Activated T-cell treated with anti-CD3 and anti-CD28 coated beads for 1 hour (primary cell): ENCODE data around the gene WDCP.

ENCODE experiments used
- DNase-seq: peaks from one replicate; pipeline ENCODE4 v3.0.0-alpha.2; 2020; ENCODE audit warnings: low read depth

Gene WDCP

DNA sequence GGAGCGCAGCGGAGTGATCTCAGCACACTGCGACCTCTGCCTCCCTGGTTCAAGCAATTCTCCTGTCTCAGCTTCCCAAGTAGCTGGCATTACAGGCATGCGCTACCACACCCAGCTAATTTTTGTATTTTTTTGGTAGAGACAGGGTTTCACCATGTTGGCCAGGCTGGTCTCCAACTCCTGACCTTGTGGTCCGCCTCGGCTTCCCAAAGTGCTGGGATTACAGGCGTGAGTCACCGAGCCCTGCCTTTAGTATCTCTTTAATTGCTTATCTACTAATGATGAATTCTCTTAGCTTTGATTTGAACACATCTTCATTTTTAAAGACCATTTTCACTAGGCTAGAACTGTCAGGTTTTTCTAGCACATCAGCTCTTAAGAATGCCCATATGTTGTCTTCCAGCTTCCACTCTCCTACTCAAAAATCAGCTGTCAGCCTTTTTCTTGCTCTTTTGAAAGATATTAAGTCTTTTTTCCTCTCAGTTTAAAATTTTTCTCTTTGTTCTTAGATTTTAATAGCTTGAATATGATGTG, 53.4 kb downstream of the WDCP start:
- DNase-seq, result no peak

DNA sequence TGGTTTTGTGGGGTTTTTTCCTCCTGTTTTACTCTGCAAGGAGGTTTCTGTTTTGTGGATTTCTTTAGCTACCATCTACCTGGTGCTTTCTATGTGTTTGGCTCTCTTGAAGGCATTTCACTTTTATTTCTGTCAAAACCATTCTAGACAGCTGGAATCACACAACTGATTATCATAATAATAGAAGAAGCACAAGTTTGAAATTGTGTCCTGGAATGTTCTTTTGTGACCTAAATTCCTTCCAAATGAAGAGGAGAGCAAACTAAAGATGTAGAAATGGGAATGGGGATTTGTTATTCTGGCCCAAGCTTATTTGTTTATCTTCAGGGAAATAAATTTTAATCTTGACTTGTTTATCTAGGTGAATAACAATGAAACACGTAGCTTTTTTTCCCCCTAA, 54.3 kb downstream of the WDCP start:
- no peak for DNase-seq

DNA sequence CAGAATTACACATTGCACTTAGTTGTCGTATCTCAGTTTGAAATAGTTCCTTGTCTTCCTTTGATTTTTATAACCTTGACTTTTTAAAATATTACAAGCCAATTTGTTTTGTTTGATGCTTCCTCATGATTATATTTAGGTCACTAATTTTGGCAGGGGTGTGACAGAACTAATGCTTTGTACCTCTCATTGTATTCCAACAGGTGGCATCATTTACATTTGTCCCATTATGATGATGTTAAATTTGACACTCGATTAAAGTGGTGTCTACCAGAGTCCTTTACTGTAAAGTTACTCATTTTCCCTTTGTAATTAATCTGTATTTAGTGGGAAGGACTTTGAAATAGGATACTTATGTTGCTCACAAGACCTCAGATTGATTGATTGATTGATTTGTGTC, 58.8 kb downstream of the WDCP start:
- DNase-seq, result no peak
